Pancreas (tissue), 10 donors: ENCODE data around the gene GSN. TPM values are rescaled to one million over a fixed set of nuclear protein-coding genes. Genes with fewer than 3 reads are reported as not detected.

Source experiments
- ATAC-seq, 4 donors: fragments of 200-7000 bp; cut with Tn5 transposase; one replicate each; pipeline versions ENCODE4 v1.8.0 to v1.9.1; 2020; ENCODE audit warnings: mild to moderate bottlenecking in 4 of 4, moderate library complexity in 4 of 4
- DNase-seq, 6 donors: peaks; one replicate each; pipeline ENCODE4 v3.0.0-alpha.2; 2020
- FAIRE-seq: peaks from 2 replicates; lab custom pipeline; 2012; peaks lifted over from hg19 to GRCh38; lab: Jason Lieb, UNC
- H3K27ac ChIP-seq, 4 donors: fragments of 200-600 bp; sonication (generic); 1 replicate in 3 of 4; 2 replicates in 1 of 4; pipeline versions ENCODE4 v1.5.0 to v1.8.0; 2020
- H3K27me3 ChIP-seq, 4 donors: fragments of 200-600 bp; one replicate each; pipeline ENCODE4 v1.8.0; 2021
- H3K36me3 ChIP-seq, 3 donors: fragments of 200-600 bp; sonication (generic) in 1 of 3; one replicate each; pipeline versions ENCODE4 v1.5.0 to v1.8.0; 2020 to 2021
- H3K4me1 ChIP-seq, 3 donors: fragments of 200-600 bp; one replicate each; pipeline ENCODE4 v1.8.0; 2021
- H3K4me3 ChIP-seq, 4 donors: fragments of 200-600 bp; sonication (generic) in 2 of 4; one replicate each; pipeline versions ENCODE4 v1.5.0 to v1.8.0; 2020 to 2021
- H3K9me3 ChIP-seq, 4 donors: fragments of 200-600 bp; one replicate each; pipeline ENCODE4 v1.8.0; 2021
- WGBS, 2 donors: extraction: QIAGEN DNeasy Blood & Tissue Kit; methylation state at CpG; one replicate each; pipeline ENCODE4 v1.1.7; 2013; 5-methylcytosine and 5-hydroxymethylcytosine counted together
- intact Hi-C, 3 donors: fragments of 100-400 bp; cut with DNase I; formaldehyde crosslinking; loops; one replicate each; pipeline versions ENCODE4 v1.11.1 to v1.14.2; 2022
- polyA plus RNA-seq, 2 donors: library from polyadenylated mRNA; stranded (reverse); fragments of 200-250 nt; gene quantifications; one replicate each; pipeline ENCODE4 v1.2.3, GENCODE V29; 2013
- total RNA-seq, 6 donors: library from RNA; stranded (reverse); fragmentation: NEBNext Ultra II Directional in 4 of 6; extraction: Animal tissue kit (Norgen Biotek cat#: 25700) in 4 of 6; gene quantifications; one replicate each; pipeline versions ENCODE4 v1.2.1 to v1.2.4, GENCODE V29; 2021 to 2023
- TF ChIP-seq, protein P1 (sequence below), 4 donors: fragments of 200-600 bp; sonication (generic) in 3 of 4; IDR thresholded peaks; one replicate each; pipeline versions ENCODE4 v1.5.0 to v1.8.0; 2021; ENCODE audit warnings: antibody characterized with exemption in 4 of 4
- donor health status: healthy with polysubstance abuse.
- donor health status: DM: no; HTN: no; CAD: no; lungs with moderate emphysema.
- donor health status: DM: no; HTN: no; CAD: no.
- donor health status: control.
- donor health status: control.
- donor health status: Bipolar disorder and iron deficiency.
- donor health status: DM: yes; HTN: yes; CAD: no.
- donor health status: DM: no; HTN: no; CAD: no.
- donor health status: DM: no; HTN: no; CAD: no.
- donor health status: DM: yes; HTN: yes; CAD: no.

Gene GSN
- total and polyA plus RNA-seq, 8 donors: 44.0 to 193 (median 132) TPM

DNA sequence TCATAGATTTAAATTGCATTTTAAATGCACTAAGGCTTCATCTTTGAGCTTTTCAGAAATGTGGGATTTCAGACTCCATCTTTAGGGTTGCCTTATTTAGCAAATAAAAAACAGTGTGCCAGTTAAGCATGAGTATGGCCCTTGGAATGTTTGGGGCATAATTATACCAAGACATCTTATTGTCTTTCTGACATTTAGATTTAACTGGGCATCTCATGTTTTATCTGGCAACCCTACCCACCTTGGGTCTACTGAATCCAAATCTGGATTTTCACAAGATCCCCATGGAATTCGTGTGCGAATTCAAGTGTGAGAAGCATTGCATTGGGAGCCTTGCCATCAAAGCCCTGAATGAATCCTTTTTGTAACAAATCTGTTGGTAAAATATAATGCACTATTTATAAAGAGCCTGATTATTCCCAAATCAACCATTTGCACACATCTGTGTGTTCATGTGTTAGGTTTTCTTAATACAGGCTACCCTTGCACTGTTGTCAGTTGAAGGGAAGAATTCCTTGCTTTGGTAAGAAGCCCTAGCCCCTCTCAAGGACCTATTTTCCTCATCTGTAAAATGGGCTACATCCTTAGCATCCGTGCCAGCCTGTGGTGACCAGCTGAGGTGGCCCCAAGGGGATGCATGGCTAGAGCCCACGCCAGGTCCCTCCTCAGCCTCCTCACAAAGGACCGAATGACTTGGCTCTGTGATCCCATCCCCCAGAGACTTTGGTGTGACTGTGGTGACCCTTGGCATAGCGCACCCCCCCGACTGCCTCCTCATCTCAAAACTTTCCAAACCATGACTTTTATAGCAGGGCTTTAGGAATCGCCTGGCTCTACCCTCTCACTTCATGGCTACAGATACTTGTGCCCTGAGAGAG is 8.1 kb downstream of the GSN start:
- 66 to 70% methylated on average over 8 of the region's 8 CpGs for WGBS, 2 donors
- no peak overlapping the region for H3K4me3 ChIP-seq
- ATAC-seq: no peak
- TF ChIP-seq, protein P1, sequence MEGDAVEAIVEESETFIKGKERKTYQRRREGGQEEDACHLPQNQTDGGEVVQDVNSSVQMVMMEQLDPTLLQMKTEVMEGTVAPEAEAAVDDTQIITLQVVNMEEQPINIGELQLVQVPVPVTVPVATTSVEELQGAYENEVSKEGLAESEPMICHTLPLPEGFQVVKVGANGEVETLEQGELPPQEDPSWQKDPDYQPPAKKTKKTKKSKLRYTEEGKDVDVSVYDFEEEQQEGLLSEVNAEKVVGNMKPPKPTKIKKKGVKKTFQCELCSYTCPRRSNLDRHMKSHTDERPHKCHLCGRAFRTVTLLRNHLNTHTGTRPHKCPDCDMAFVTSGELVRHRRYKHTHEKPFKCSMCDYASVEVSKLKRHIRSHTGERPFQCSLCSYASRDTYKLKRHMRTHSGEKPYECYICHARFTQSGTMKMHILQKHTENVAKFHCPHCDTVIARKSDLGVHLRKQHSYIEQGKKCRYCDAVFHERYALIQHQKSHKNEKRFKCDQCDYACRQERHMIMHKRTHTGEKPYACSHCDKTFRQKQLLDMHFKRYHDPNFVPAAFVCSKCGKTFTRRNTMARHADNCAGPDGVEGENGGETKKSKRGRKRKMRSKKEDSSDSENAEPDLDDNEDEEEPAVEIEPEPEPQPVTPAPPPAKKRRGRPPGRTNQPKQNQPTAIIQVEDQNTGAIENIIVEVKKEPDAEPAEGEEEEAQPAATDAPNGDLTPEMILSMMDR (IDR thresholded peaks at IDR 0.05): no peak
- H3K9me3 ChIP-seq: no peaks in the 10 kb centered on the region
- no peak overlapping the region for H3K27ac ChIP-seq
- intact Hi-C loops: no loop called here
- no peaks in the 10 kb centered on the region for H3K36me3 ChIP-seq
- no peak for DNase-seq
- peaks cover 0 to 10% (median 1%) of the 10 kb centered on the region in 3 donors for H3K4me1 ChIP-seq
- H3K27me3 ChIP-seq: no peaks in the 10 kb centered on the region
- FAIRE-seq: no peak

DNA sequence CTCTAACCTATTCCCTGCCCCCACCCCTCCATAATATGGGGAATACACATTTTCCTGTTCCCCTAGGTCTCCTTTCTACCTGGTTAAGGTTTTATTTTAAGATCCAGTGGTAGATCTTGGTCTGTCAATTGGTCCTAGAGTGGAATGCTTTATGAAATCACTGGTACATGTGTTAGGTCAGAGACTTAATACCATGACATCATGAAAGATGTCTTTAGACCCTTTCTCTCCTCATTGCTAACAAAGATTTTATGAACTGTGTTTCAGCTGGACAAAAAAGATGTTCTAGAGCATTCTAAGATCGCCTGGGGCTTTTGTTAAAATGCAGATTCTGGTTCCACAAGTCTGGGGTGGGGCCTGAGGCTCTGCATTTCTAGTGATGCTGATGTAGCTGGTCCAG is 9.1 kb downstream of the GSN start:
- Histone ChIP-seq H3K36me3 (no peaks in the 10 kb centered on the region), H3K4me3 (no peak overlapping the region), H3K27ac (peak overlapping the region in 1 of 4 donors; percentile 2), H3K9me3 (no peaks in the 10 kb centered on the region), H3K27me3 (no peaks in the 10 kb centered on the region), H3K4me1 (peaks cover 3 to 20% (median 11%) of the 10 kb centered on the region in 3 donors)
- intact Hi-C loops: no loop called here
- TF ChIP-seq, protein P1 (IDR thresholded peaks at IDR 0.05): no peak
- ATAC-seq (no peak), FAIRE-seq (no peak), DNase-seq (no peak)
- 79 to 87% methylated on average over 1 of the region's 1 CpG for WGBS, 2 donors

DNA sequence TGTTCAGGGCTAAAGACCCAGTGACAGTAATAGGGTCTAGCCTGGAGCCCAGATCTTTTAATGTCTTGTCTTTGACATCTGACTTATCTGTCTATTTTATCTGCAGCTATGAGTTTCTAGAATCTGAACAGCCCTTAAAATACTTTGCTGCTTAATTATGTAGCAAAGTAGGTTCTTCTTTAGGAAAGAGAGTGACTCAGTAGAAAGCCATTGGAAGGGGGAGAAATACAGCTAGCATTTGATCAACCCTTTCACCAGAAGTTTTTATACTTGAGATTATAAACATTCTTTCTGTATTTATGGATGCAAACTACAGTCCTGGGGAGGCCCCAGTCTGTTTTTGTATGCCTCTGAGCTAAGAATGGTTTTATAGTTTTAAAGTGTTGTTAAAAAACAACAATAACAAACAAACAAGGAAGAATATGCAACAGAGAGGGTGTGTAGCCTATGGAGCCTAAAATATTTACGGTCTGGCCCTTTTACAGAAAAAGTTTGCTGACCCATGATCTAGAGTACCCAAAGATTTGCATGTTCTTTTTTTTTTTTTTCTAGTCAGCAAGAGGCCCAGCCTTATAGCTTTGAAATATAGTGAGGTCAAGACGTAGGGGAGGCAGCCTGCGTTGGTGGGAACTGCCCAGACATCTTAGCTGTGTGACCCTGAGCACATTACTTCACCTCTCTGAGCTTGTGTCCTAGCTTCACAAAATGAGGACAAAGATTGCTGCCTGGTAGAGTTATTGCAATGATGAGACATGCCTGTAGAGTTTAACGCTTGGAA is 9.7 kb downstream of the GSN start:
- FAIRE-seq (no peak), DNase-seq (no peak), ATAC-seq (no peak)
- Histone ChIP-seq H3K27ac (peak overlapping the region in 1 of 4 donors; percentile 3), H3K36me3 (no peaks in the 10 kb centered on the region), H3K9me3 (no peaks in the 10 kb centered on the region), H3K4me3 (no peak overlapping the region), H3K4me1 (peaks cover 5 to 23% (median 14%) of the 10 kb centered on the region in 3 donors), H3K27me3 (no peaks in the 10 kb centered on the region)
- WGBS, 2 donors: 71 to 88% methylated on average over 4 of the region's 4 CpGs
- intact Hi-C loops: no loop called here
- TF ChIP-seq, protein P1 (IDR thresholded peaks at IDR 0.05): no peak

DNA sequence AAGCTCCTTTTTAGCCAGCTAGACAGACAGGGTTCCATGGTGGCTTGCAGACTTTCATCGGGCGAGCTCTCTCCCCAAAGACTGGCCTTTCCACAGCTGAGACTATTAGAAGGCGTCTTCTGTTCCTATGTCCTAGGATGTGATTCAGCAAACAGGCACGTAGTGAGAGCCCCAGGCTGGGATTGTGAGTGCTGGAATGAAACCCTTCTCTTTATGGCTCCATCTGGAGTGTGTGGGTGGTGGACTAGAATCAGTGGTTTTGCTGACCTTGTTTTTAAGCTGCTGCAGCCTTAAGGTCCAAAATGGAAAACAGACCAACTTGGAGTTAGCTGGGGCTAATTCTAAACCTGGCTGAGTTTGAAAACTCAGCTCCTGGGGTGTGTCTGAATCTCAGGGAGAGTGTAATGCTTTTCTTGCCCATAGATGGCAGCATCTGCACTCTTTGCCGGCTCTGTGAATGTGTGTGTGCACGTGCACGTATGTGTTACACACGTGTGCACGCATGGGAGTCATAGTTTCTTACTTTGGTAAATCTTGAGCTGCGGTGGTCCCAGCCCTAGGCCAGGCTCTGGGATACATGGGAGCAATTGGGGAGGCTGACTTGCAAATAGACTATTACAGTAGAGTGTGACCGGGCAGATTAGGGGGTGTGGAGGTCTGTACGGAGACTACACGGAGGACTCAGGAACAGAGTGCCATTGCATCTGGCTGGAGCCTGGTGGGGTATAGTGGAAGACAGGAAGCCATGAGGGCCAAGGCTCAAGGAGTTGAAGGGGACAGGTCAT is 10.7 kb downstream of the GSN start:
- Histone ChIP-seq H3K9me3 (no peaks in the 10 kb centered on the region), H3K4me3 (no peak overlapping the region), H3K36me3 (no peaks in the 10 kb centered on the region), H3K27ac (peak overlapping the region in 2 of 4 donors; percentile 15 to 50), H3K4me1 (peaks cover 5 to 25% (median 14%) of the 10 kb centered on the region in 3 donors), H3K27me3 (no peaks in the 10 kb centered on the region)
- TF ChIP-seq, protein P1 (IDR thresholded peaks at IDR 0.05): peak; percentile 34 to 67 (median 63)
- ATAC-seq: peak; percentile 47 to 66 (median 62)
- DNase-seq: peak in 2 of 6 donors; percentile 54 to 68
- 33 to 36% methylated on average over 13 of the region's 13 CpGs for WGBS, 2 donors
- FAIRE-seq: no peak
- intact Hi-C loops: no loop called here
